ENCODE data around the gene MACF1.

GRCh38 chr1:39434797-39435395, 230.4 kb downstream of the MACF1 start:
- TF ChIP-seq EZH2 (IDR thresholded peaks at IDR 0.05; ENCODE audit: borderline replicate concordance, low read length) = no peak
- TF ChIP-seq CTCF (conservative IDR thresholded peaks at IDR 0.05 in 1 of 2, IDR thresholded peaks at IDR 0.05 in 1 of 2; ENCODE audit: extremely low read depth in 1 of 2, insufficient read depth in 1 of 2, low read depth in 1 of 2, low read length in 2 of 2) = no peak
